ENCODE results near the gene TRMT10A. TPM values are rescaled to one million over a fixed set of nuclear protein-coding genes. Genes with fewer than 3 reads are reported as not detected.

TRMT10A gene
- total RNA-seq, 4 donors from 2014 or later: 2.7 to 12.2 (median 6.3) TPM

DNA sequence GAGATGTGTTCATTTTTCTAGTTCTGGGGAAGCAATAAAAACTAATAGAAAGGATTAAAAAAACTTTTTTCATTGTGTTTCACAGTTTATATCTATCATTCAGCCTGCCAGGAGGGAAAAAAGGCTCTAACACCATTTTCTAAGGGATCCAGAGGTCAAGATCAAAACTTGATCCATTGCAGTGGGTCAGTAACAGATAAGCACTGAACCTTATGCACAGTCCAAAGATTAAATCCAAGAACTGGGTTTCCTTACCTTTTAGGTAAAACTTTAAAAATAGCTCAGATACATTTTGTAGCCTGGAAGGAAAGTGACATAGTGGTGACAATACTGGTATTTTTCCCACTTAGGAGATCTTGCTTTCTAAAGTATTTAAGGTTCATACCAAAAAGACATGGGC lies 23.5 kb upstream of the TRMT10A start:
- intact Hi-C loops (cut with DNase I): no loop called here
- Histone ChIP-seq H3K27me3 (no peaks in the 10 kb centered on the region), H3K27ac (no peak overlapping the region), H3K9me3 (no peaks in the 10 kb centered on the region), H3K4me3 (no peak overlapping the region), H3K4me1 (no peaks in the 10 kb centered on the region), H3K36me3 (no peaks in the 10 kb centered on the region)
- no peak for DNase-seq
- TF ChIP-seq POLR2A (IDR thresholded peaks at IDR 0.05): no peak
- TF ChIP-seq, protein P1, sequence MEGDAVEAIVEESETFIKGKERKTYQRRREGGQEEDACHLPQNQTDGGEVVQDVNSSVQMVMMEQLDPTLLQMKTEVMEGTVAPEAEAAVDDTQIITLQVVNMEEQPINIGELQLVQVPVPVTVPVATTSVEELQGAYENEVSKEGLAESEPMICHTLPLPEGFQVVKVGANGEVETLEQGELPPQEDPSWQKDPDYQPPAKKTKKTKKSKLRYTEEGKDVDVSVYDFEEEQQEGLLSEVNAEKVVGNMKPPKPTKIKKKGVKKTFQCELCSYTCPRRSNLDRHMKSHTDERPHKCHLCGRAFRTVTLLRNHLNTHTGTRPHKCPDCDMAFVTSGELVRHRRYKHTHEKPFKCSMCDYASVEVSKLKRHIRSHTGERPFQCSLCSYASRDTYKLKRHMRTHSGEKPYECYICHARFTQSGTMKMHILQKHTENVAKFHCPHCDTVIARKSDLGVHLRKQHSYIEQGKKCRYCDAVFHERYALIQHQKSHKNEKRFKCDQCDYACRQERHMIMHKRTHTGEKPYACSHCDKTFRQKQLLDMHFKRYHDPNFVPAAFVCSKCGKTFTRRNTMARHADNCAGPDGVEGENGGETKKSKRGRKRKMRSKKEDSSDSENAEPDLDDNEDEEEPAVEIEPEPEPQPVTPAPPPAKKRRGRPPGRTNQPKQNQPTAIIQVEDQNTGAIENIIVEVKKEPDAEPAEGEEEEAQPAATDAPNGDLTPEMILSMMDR (IDR thresholded peaks at IDR 0.05): no peak

GRCh38 chr4:99586797-99587196 lies 23.0 kb upstream of the TRMT10A start:
- no peak for TF ChIP-seq POLR2A (IDR thresholded peaks at IDR 0.05)
- TF ChIP-seq, protein P1 (IDR thresholded peaks at IDR 0.05): no peak
- Histone ChIP-seq H3K36me3 (no peaks in the 10 kb centered on the region), H3K27ac (no peak overlapping the region), H3K4me3 (no peak overlapping the region), H3K9me3 (no peaks in the 10 kb centered on the region), H3K27me3 (no peaks in the 10 kb centered on the region), H3K4me1 (no peaks in the 10 kb centered on the region)
- intact Hi-C loops (cut with DNase I): no loop called here
- WGBS, 2 donors: 19 to 21% methylated on average over 1 of the region's 1 CpG
- DNase-seq: no peak

GRCh38 chr4:99586322-99586721 lies 22.5 kb upstream of the TRMT10A start:
- DNase-seq: no peak
- H3K27ac ChIP-seq: no peak overlapping the region
- 23% methylated on average over 2 of the region's 2 CpGs for WGBS, 2 donors
- no peaks in the 10 kb centered on the region for H3K36me3 ChIP-seq
- no peaks in the 10 kb centered on the region for H3K4me1 ChIP-seq
- H3K4me3 ChIP-seq: no peak overlapping the region
- TF ChIP-seq, protein P1 (IDR thresholded peaks at IDR 0.05): no peak
- no peak for TF ChIP-seq POLR2A (IDR thresholded peaks at IDR 0.05)
- intact Hi-C loops (cut with DNase I): no loop called here
- no peaks in the 10 kb centered on the region for H3K27me3 ChIP-seq
- no peaks in the 10 kb centered on the region for H3K9me3 ChIP-seq

DNA sequence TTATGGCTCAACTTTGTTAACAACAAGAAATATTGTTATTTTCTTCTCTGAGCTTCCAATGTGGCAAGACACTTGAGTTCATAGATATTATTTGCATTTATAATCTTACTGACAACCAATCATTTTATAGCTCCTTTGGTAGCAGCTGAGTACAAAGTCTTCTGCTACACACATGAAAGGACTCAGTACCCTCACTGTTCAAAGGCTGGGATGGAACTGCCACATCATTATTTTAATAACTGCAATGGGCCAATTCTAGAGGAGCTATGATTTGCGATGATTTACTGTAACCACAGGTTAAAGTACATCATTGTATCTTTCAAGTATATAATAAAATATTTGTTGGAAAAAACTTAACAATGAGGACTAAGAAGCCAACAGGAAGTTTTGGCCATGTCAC lies 21.7 kb upstream of the TRMT10A start:
- no peak for DNase-seq
- 93 to 95% methylated on average over 1 of the region's 1 CpG for WGBS, 2 donors
- no peak overlapping the region for H3K4me3 ChIP-seq
- no peaks in the 10 kb centered on the region for H3K9me3 ChIP-seq
- no peaks in the 10 kb centered on the region for H3K4me1 ChIP-seq
- intact Hi-C loops (cut with DNase I): no loop called here
- no peak overlapping the region for H3K27ac ChIP-seq
- H3K27me3 ChIP-seq: no peaks in the 10 kb centered on the region
- TF ChIP-seq, protein P1 (IDR thresholded peaks at IDR 0.05): no peak
- no peak for TF ChIP-seq POLR2A (IDR thresholded peaks at IDR 0.05)
- no peaks in the 10 kb centered on the region for H3K36me3 ChIP-seq

GRCh38 chr4:99578714-99579113 lies 14.9 kb upstream of the TRMT10A start:
- intact Hi-C loops (cut with DNase I): no loop called here
- H3K36me3 ChIP-seq: no peaks in the 10 kb centered on the region
- whole genome bisulfite sequencing, 2 donors: 85 to 93% methylated on average over 2 of the region's 2 CpGs
- peaks cover 0 to 6% (median 0%) of the 10 kb centered on the region in 4 donors for H3K27me3 ChIP-seq
- TF ChIP-seq, protein P1 (IDR thresholded peaks at IDR 0.05): no peak
- TF ChIP-seq POLR2A (IDR thresholded peaks at IDR 0.05): no peak
- no peak overlapping the region for H3K4me3 ChIP-seq
- H3K4me1 ChIP-seq: no peaks in the 10 kb centered on the region
- H3K27ac ChIP-seq: no peak overlapping the region
- no peaks in the 10 kb centered on the region for H3K9me3 ChIP-seq
- no peak for DNase-seq

All from esophagus squamous epithelium (tissue), 5 donors.